Measurements from ENCODE around the gene RNPEPL1.
A peak's percentile ranks its signal among the peaks of the same experiment; 100 is the strongest.
"Not testable (repeated sequence)": the region's sequence is repeated elsewhere in the genome, so short reads cannot be mapped to it uniquely, and the experiment has no call there.

Gene RNPEPL1

GRCh38 chr2:240532031-240532775, 36.1 kb upstream of the RNPEPL1 start:
- H3K9me3 Mint-ChIP-seq, result peaks cover 63% of the 10 kb centered on the region
- H3K36me3 Mint-ChIP-seq (ENCODE audit: low read depth), result peaks cover 84% of the 10 kb centered on the region
- no peak overlapping the region for H3K27ac Mint-ChIP-seq

GRCh38 chr2:240538031-240538780, 30.1 kb upstream of the RNPEPL1 start:
- peaks cover 34% of the 10 kb centered on the region for H3K9me3 Mint-ChIP-seq
- DNase-seq, result no peak
- no peak for TF ChIP-seq CTCF (IDR thresholded peaks at IDR 0.05)
- H3K4me3 Mint-ChIP-seq, result no peak overlapping the region
- peak overlapping the region; percentile 97 for H3K27ac Mint-ChIP-seq
- peaks cover 69% of the 10 kb centered on the region for H3K36me3 Mint-ChIP-seq (ENCODE audit: low read depth)
- H3K4me1 Mint-ChIP-seq, result peaks cover 7% of the 10 kb centered on the region
- H3K27me3 Mint-ChIP-seq (ENCODE audit: low read depth, poor library complexity), result peaks cover 4% of the 10 kb centered on the region

More at GRCh38 chr2:240532031-240532775, 36.1 kb upstream of the RNPEPL1 start:
- Mint-ChIP-seq H3K4me1 (peaks cover 7% of the 10 kb centered on the region), H3K4me3 (no peak overlapping the region), H3K27me3 (ENCODE audit: low read depth, poor library complexity) (peaks cover 4% of the 10 kb centered on the region)
- no peak for DNase-seq
- no peak for TF ChIP-seq CTCF (IDR thresholded peaks at IDR 0.05)

DNA sequence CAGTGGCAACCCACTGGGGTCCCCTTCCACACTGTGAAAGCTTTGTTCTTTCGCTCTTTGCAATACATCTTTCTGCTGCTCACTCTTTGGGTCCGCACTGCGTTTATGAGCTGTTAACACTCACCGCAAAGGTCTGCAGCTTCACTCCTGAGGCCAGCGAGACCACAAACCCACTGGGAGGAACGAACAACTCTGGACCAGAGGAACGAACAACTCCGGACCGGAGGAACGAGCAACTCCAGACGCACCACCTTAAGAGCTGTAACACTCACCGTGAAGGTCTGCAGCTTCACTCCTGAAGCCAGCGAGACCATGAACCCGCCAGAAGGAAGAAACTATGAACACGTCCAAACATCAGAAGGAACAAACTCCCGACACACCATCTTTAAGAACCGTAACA, 29.2 kb upstream of the RNPEPL1 start:
- Mint-ChIP-seq H3K9me3 (peaks cover 35% of the 10 kb centered on the region), H3K36me3 (ENCODE audit: low read depth) (peaks cover 65% of the 10 kb centered on the region)
- H3K27ac Mint-ChIP-seq; H3K4me1 Mint-ChIP-seq; H3K27me3 Mint-ChIP-seq (ENCODE audit: low read depth, poor library complexity); DNase-seq; H3K4me3 Mint-ChIP-seq: not testable (repeated sequence)

DNA sequence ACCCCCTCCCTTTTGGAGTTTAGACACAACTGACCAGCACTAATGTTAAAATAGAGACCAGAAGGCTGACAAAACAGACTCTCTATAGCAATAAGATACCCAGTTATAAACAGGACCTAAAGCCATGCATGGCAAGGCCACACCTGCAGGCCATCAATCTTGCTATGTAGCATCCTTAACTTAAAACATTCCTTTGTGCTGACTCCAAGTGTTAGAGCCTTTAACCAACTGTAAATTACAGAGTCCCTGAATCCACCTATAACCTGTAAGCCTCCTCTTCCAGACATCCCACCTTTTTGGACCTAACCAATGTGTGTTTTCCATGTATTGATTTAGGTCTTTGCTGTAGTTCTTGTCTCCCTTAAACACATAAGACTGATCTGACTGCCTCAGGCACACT, 28.4 kb upstream of the RNPEPL1 start:
- TF ChIP-seq CTCF (IDR thresholded peaks at IDR 0.05), result no peak
- peaks cover 4% of the 10 kb centered on the region for H3K27me3 Mint-ChIP-seq (ENCODE audit: low read depth, poor library complexity)
- no peak overlapping the region for H3K27ac Mint-ChIP-seq
- DNase-seq, result no peak
- peaks cover 63% of the 10 kb centered on the region for H3K36me3 Mint-ChIP-seq (ENCODE audit: low read depth)
- no peak overlapping the region for H3K4me3 Mint-ChIP-seq
- H3K9me3 Mint-ChIP-seq, result peaks cover 39% of the 10 kb centered on the region
- peaks cover 7% of the 10 kb centered on the region for H3K4me1 Mint-ChIP-seq

DNA sequence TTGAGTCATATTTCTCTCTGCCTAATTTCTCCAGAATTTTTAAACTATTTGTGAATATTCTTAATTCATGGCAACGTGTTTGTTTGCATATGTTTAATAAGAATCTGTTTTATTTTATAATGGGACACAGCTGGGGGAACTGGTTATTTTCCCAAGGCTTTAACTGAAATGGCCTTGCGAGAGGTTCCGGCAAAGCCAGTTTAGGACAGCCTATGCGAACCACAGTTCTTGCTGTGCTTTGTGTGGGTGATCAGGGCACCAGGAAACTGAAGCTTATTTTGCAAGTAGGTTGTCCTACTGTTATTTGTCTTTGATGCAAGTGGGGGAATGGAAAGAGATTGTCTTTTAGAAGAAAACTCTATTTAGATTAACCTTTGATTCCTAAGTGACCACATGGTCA, 17.0 kb upstream of the RNPEPL1 start:
- no peak overlapping the region for H3K27ac Mint-ChIP-seq
- no peaks in the 10 kb centered on the region for H3K27me3 Mint-ChIP-seq (ENCODE audit: low read depth, poor library complexity)
- H3K4me1 Mint-ChIP-seq, result peaks cover 19% of the 10 kb centered on the region
- no peak for DNase-seq
- H3K9me3 Mint-ChIP-seq, result peaks cover 37% of the 10 kb centered on the region
- no peak overlapping the region for H3K4me3 Mint-ChIP-seq
- TF ChIP-seq CTCF (IDR thresholded peaks at IDR 0.05), result no peak
- H3K36me3 Mint-ChIP-seq (ENCODE audit: low read depth), result peaks cover 49% of the 10 kb centered on the region

GRCh38 chr2:240551811-240552210, 16.5 kb upstream of the RNPEPL1 start:
- Mint-ChIP-seq H3K4me3 (no peak overlapping the region), H3K4me1 (peaks cover 24% of the 10 kb centered on the region), H3K27me3 (ENCODE audit: low read depth, poor library complexity) (no peaks in the 10 kb centered on the region), H3K9me3 (peaks cover 32% of the 10 kb centered on the region), H3K36me3 (ENCODE audit: low read depth) (peaks cover 45% of the 10 kb centered on the region), H3K27ac (peak overlapping the region; percentile 81)
- no peak for DNase-seq
- no peak for TF ChIP-seq CTCF (IDR thresholded peaks at IDR 0.05)

All from nephron progenitor cell (in vitro differentiated cells).